ENCODE data around the gene SEL1L.
A peak's percentile ranks its signal among the peaks of the same experiment; 100 is the strongest.
"Not testable (repeated sequence)": the region's sequence is repeated elsewhere in the genome, so short reads cannot be mapped to it uniquely, and the experiment has no call there.

Gene SEL1L

DNA sequence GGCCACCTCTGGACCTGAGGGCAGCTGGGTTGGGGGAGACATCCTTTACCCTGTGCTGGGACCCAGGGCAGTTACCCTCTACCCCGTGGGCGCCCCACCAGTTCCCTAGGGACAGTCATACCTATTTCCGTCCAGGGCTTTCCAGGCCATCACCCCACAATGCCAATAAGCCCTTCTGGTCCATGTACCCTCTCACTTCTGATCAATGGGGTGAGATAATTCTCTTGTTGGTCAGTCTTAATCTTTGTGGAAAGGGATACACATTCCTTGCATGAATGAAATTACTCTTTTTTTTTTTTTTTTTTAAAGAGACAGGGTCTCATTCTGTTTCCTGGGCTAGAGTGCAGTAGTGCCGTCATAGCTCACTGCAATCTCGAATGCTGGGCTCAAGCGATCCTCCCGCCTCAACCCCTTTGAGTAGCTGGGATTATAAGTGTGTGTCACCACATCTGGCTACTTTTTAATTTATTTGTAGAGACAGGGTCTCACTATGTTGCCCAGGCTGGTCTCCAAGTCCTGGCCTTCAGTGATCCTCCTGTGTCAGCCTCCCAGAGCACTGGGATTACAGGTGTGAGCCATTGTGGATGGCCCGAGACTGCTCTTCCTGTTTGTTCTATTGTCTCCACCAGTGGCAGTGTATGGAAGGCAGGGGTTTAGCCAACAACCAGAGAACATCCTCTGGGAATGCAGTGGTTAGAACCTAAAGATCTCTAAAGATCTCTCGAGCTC lies 87.2 kb downstream of the SEL1L start:
- no peak for DNase-seq

DNA sequence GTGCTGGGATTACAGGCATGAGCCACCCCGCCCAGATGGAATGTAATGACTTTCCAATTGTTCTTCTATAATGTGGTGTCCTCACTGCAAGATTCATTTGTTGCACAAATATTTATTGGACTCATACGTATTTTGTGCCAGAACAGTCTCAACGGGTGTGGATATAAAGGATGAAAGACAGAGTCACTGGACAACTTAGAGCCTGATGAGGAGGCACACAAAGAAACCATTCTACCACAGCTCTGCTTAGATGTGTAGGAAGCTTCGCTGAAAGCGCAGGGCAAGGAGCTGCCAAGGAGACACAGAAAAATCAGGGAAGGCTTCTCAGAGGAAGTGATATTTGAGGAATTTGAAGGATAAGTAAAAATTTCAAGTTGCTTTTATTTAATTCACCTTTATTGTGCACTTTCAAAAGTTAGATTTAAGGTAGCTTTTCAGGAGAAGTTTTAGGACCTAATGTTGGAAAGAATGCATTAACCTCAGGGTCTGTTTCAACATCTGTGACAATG lies 92.0 kb downstream of the SEL1L start:
- DNase-seq = no peak

DNA sequence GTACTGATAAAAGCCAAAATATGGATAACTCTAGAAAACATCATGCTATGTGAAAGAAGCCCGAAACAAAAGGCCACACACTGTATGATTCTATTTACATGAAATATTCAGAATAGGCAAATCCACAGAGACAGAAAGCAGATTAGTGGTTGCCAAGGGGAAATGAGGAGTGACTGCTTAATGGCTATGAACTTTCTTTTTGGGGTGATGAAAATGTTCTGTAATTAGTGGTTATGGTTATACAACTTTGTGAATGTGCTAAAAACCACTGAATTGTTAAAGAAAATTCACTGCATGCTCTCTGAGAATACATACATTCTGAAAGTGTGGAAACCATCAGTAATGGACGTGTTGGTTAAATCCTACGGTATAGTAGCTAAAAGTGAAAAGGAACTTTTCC lies 93.6 kb downstream of the SEL1L start:
- no peak for DNase-seq

DNA sequence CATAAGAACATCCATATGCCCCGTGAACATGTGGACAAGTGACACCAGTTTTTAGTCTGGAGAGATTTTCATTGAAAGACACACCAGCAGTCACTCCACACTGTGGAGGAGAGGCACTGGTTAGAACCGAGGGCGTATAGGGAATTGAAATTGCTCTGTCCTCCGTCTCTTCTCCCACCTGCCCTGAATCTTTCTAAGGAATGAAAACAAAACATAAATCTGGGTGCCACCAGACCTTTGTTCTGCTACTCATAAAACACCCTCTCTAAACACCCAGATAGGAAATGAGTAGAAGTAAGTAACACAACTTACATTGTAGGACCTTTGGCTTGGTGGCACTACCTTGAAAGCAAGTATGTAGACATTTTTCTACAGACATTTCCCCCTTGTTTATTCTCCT lies 96.4 kb downstream of the SEL1L start:
- peak; percentile 46 for DNase-seq

DNA sequence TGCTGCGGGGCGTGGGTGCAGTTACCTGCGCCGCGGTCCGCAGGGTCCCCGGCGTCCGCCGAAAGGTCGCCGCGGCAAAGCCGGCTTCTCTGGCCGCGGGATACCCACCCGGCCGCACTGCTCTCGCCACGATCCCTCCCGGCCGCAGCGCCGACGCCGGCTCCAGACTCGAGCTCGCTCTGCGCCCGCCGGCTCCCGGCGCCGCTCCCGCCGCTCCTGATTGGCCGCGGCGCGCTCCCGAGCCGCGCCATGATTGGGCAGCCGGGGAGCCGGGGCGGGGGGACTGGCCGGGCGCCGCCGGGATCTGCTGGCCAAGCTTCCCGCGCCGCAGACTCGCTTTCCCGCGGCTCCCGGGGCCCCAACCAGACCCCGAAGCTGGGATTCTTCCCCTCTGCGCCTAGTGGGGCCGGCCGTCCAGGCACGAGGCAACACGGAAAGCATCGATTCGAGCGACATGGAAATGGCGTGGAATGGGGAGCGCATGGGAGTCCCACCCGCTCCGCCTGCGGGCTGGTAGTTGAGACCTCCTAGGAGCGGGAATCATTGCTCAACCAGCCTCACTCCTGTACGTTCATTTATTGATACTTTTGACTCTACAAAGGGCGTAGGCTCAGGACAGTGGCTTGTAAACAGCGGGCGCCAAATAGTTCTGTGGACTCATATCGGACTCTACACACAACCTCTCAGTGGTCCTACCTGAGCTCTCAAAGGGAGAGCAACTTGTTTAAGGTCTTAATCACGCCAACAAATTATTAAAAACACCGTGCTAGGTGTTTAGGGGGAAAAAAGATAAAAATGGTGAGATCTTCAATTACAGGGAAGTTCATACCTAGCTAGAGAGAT lies 97.1 kb downstream of the SEL1L start:
- peak; percentile 83 for DNase-seq

DNA sequence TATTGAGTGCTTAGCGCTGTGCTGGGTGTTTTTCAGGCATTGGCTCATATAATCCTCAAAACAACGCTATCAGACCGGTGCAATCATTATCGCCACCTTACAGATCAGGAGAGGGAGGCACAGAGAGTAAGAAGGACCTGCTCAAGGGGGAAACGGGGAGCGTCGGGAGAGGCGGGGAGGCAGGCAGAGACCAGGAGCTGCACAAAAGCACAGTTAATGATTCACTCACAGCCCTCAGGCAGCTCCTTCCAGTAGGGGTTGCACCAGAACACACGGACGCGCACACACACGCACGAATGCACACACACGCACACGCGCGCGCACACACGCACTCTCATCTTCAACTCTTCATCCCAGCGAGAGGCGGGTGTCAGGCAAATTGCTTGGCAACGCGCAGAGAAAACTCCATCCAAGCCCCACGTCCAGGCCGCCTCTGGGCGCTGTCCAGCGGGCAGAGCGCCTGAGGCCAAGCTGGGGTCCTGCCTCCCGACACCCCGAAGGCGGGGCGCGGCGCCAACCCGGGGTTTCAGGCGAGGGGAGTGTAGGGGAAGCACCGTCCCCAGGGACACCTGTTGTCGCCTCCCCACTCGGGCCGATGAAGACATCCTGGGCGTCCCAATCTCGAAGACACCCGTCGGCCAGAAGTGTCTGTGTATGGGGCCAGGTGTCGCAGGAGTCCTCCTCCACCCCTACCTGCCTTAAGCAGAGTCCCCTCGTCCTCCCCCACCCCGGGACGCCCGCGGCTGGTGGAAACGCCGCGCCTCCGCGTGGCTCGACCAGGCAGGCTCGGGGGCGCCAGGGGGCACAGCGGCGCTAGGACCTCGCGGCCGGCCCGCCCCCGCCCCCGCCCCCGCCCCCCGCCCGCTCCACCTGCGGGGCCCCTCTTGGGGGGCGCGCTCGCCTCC lies 98.0 kb downstream of the SEL1L start:
- peak; percentile 100 for DNase-seq

DNA sequence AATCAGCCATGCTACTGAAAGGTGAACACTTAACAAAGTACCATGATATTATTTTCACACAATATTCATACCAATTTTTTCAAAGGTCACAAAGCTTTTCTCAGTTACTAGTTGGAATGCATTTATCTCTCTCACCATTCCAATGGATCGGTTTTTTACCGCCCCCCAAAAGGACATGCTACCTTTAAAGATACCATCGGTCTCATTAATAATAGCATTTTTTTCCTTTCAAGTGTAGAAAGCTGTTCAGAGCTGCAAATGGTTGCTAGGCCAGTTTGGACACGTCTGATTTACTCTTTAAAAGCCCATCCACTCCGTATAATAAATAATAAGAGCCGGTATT lies 98.6 kb downstream of the SEL1L start:
- DNase-seq = no peak

DNA sequence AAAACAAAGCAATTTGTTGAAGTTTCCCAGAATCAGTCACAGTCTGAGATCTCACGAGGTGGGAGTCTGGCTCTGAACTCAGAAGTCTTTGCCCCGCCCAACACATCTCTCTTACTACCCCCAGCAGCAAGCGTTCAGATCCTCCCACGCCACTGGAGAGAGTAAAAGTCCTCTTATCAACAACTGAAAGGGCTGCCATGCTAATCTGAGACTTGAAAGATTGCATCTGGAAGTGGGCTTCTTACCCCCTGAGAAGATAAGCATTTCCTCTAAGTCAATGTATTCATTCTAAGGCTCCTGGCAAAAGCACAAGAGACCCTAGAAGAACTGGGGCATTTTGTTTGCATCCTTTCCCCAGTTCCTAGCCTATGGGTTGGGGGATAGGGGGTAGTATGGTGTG lies 99.4 kb downstream of the SEL1L start:
- no peak for DNase-seq

DNA sequence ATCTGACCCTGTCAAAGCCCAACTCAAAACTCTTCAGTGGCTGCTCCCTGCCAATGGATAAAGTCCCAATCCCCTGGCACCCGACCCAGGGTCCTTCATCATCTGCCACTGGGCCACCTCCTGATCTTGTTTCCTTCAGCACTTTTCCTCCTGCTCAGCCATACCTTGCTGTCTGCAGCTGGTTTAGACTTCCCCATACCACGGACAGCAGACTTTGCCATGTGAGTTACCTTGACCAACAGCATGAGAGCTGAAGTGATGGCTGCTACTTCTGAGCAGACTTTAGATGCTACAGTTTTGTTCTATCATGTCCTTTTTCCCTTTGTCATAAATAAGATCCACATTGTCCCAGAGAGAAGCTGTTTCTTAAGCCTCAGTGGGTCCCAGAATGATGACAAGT lies 100.3 kb downstream of the SEL1L start:
- DNase-seq = no peak

DNA sequence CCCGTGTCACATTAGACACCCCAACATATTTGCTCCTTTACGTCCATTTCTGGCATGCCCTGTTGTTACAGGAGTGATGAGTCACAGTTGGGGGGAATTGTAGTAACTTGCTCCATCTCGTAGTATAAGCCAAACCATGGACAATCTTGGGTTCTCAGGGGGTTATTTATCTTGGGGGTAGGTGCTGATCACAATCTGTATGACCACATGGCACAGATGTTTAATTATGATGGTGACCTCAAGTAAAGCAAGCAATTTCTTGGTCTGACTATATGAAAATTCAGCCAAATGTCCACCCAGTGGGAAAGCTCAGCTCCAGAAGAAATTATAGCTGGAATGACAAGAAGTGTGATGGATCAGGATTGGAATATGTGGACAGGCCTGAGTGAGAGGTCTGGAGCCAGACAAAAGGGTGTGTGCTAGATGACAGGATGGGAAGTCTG lies 101.4 kb downstream of the SEL1L start:
- no peak for DNase-seq

DNA sequence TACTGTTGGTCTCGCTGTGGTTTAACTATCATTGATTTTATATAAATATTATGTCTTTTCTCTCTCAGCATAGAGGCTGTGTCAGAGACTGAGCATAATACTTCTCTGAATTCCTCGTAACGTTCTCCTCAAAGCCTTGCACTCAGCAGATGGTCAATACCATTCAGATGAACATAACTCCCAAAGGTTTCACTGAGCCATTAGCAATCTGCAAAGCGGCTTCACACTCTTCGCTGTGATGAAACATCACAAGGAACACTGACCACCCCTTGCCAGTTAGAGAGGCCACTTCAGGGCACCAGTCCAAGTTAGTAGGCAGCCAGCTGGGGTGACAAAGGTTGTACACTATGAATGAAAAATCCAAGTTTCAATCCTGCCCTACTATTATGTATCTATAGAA lies 103.4 kb downstream of the SEL1L start:
- no peak for DNase-seq

DNA sequence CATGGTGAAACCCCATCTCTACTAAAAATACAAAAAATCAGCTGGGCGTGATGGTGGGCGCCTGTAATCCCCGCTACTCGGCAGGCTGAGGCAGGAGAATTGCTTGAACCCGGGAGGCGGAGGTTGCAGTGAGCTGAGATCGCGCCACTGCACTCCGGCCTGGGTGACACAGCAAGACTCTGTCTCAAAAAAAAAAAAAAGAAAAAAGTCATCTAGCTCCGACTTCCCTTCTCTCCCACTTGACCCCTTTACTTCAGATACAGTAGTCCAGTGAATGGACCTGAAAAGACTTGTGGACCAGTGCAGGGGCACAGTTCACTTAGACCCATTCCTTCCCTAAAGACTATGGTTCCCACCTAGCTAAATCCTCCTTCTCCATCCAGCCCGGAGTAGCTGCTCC lies 103.9 kb downstream of the SEL1L start:
- not testable (repeated sequence) for DNase-seq

DNA sequence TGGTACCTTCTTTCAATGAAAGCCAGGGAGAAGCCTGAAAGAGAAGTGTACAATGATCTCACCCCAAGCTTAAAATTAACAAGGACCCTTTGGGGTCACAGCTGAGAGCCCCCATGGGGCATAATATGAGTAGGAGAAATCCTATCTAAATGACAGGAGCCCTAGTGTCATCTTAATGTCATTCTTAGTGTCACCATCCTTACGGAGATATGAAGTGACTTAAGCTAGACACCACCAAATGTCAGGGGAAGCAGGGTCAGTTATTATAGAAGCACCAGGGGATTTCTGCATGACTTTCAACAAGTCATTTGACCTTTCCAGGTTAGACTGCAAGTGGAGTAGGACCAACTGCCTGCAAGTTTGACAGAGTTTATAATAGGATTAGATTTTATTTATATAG lies 104.6 kb downstream of the SEL1L start:
- DNase-seq = no peak

DNA sequence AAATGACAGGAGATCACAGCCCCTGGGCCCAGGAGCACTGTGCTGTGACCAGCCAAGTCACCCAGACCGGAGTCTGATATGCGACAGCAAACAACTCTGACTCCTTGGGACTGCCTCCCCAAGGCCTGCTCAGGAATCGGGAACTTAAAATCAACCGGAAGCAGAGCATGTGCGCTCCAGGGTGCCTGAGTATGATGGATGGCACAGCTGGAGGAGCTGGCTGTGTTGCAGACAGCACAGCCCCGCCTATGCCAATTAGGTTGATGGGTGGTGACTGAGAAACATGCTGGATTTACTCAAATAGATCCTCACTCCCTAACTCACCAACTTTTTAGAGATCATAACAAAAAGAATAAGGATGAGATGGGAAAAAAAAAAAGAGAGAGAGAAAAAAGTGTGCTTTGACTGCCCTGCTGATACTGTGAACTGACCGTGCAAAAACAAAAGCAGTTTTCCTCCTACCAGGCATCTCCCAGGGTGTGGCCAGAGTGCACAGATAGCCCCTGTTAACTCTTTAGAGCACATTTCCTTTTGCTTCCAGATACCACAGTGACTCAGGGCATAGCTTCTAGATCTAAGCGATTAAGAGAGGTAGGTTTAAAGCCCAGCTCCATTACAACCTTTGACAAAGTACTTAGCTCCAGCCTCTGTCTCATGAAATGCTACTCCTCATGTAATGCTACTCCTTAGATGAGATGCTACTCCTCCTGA lies 106.2 kb downstream of the SEL1L start:
- no peak for DNase-seq

DNA sequence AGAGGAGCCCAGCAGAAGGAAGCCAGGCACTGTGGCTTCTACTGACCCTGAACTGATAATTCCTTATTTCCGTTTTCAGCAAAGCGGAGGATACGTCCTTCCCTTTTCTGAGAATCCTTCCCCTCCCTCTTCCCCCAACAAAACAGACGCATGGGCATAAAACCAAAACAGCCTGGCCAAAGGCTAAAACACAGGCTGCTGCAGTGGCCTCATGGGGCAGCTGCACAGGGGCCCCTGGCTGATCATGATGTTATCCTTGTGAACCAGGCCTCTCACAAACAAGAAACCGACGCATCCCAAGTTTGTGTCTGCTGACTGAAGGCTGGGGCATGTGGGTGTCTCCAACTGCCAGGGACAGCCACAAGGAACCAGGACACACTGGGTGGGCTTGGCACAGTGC lies 110.1 kb downstream of the SEL1L start:
- DNase-seq = no peak
